ENCODE data around the gene FNIP2. TPM values are rescaled to one million over a fixed set of nuclear protein-coding genes. Genes with fewer than 3 reads are reported as not detected.
A peak's percentile ranks its signal among the peaks of the same experiment; 100 is the strongest.
"Not testable (repeated sequence)": the region's sequence is repeated elsewhere in the genome, so short reads cannot be mapped to it uniquely, and the experiment has no call there.

FNIP2 gene
- total and polyA plus RNA-seq, 11 donors, result 14.5 to 87.4 (median 40.9) TPM

DNA sequence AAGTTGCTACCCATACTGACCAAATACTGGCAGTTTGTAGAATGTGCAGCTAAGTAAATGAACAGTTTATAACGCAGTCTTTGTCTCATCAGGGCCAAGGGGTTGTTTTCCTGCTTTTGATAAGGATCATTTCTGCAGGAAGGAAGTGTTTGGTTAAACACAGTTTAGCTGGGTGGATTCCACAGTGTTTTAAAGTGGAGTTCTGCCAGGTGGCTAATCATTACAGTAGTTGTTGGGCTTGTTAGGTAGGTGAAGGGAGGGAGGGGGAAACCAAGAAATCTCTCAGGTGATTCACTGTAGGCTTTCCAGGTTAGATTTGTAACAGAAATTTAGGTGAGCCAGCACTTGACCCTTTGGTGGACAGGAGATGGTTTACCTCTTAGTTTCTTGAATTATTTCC lies 58.1 kb downstream of the FNIP2 start:
- H3K4me3 ChIP-seq, result no peak overlapping the region
- peaks cover 0 to 27% (median 10%) of the 10 kb centered on the region in 9 donors for H3K36me3 ChIP-seq
- intact Hi-C loops (cut with DNase I), result loop anchor here in 4 of 10 donors (5.0 to 10.0 kb wide), 2 partner anchors 52 to 55 kb away; no protein-coding TSS in a partner anchor
- H3K4me1 ChIP-seq, result peaks cover 2 to 62% (median 44%) of the 10 kb centered on the region in 12 donors
- TF ChIP-seq, protein P1, sequence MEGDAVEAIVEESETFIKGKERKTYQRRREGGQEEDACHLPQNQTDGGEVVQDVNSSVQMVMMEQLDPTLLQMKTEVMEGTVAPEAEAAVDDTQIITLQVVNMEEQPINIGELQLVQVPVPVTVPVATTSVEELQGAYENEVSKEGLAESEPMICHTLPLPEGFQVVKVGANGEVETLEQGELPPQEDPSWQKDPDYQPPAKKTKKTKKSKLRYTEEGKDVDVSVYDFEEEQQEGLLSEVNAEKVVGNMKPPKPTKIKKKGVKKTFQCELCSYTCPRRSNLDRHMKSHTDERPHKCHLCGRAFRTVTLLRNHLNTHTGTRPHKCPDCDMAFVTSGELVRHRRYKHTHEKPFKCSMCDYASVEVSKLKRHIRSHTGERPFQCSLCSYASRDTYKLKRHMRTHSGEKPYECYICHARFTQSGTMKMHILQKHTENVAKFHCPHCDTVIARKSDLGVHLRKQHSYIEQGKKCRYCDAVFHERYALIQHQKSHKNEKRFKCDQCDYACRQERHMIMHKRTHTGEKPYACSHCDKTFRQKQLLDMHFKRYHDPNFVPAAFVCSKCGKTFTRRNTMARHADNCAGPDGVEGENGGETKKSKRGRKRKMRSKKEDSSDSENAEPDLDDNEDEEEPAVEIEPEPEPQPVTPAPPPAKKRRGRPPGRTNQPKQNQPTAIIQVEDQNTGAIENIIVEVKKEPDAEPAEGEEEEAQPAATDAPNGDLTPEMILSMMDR (IDR thresholded peaks at IDR 0.05), result no peak
- no peak for TF ChIP-seq POLR2A (IDR thresholded peaks at IDR 0.05)
- H3K9me3 ChIP-seq, result no peaks in the 10 kb centered on the region
- H3K27ac ChIP-seq, result peak overlapping the region; percentile 4 to 80 (median 68)
- ATAC-seq, result peak in 2 of 4 donors; percentile 2 to 10
- WGBS, 4 donors, result 35 to 54% (median 45%) methylated on average over 1 of the region's 1 CpG
- DNase-seq, result no peak
- no peaks in the 10 kb centered on the region for H3K27me3 ChIP-seq

DNA sequence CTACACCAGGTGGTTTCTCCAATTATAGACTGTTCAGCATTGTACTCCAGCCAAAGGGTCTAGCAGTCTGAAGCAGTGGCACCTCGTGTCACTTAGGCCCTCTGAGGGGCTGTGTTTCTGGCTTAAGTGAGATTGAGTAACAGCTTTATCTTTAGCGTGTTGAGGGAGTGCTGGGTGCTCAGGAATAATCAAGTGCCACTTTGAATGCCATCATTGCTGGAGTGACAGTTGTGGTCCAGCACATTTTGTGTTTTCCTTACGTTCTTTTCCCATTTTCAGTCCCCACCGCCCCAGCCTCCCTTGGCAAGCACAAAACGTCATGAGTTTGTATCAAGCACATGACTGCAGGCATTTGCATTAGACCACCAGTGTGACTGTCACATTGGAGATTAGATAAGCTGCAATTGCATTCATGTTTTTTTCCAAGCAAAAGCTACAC lies 58.7 kb downstream of the FNIP2 start:
- intact Hi-C loops (cut with DNase I), result loop anchor here in 4 of 10 donors (5.0 to 10.0 kb wide), 2 partner anchors 53 to 55 kb away; no protein-coding TSS in a partner anchor
- WGBS, 4 donors, result 29 to 48% (median 40%) methylated on average over 5 of the region's 5 CpGs

DNA sequence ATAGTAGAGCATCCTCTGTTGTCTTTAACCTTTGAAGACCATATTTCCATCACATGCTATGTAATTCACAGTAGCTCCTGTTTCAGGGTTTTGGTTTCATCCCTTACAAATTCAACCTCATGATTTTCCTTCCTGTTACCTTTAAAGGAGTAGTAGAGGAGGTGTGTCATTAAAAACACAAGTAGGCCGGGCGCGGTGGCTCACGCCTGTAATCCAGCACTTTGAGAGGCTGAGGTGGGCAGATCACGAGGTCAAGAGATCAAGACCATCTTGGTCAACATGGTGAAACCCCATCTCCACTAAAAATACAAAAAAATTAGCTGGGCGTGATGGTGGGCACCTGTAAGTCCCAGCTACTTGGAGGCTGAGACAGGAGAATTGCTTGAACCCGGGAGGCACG lies 59.3 kb downstream of the FNIP2 start:
- intact Hi-C loops (cut with DNase I), result loop anchor here in 4 of 10 donors (5.0 to 10.0 kb wide), 2 partner anchors 53 to 56 kb away; no protein-coding TSS in a partner anchor
- peaks cover 2 to 55% (median 43%) of the 10 kb centered on the region in 12 donors for H3K4me1 ChIP-seq

More for the DNA sequence above, 58.7 kb downstream of the FNIP2 start:
- H3K4me1 ChIP-seq, result peaks cover 2 to 56% (median 44%) of the 10 kb centered on the region in 12 donors
- H3K36me3 ChIP-seq, result peaks cover 0 to 33% (median 17%) of the 10 kb centered on the region in 9 donors
- H3K4me3 ChIP-seq, result no peak overlapping the region
- peak overlapping the region; percentile 4 to 80 (median 68) for H3K27ac ChIP-seq
- no peaks in the 10 kb centered on the region for H3K27me3 ChIP-seq
- H3K9me3 ChIP-seq, result no peaks in the 10 kb centered on the region
- ATAC-seq (peak; percentile 24 to 88 (median 58)), DNase-seq (peak in 1 of 5 donors; percentile 49)
- TF ChIP-seq, protein P1 (IDR thresholded peaks at IDR 0.05), result no peak
- TF ChIP-seq POLR2A (IDR thresholded peaks at IDR 0.05), result no peak

DNA sequence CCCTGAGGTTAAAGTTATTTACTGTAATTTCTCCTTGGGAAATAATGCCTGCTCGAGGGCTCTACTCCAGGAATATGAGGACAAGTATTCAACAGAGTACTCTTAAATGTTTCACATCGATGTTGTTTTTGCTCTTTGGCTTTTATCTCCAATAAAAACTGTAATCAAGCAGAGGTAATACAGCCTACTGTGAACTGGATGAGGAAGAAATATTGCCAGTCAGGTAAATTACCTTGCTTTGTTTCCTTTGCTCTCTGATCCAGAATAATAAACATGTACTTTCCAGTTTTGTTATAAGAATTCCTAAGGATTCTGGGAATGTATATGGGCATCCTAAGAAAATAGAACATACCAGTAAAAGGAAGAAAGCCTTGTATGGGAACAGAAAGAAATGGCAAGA lies 60.4 kb downstream of the FNIP2 start:
- DNase-seq (no peak), ATAC-seq (no peak)
- Histone ChIP-seq H3K27me3 (no peaks in the 10 kb centered on the region), H3K27ac (no peak overlapping the region), H3K4me3 (no peak overlapping the region), H3K9me3 (no peaks in the 10 kb centered on the region), H3K4me1 (peaks cover 2 to 51% (median 35%) of the 10 kb centered on the region in 12 donors), H3K36me3 (peaks cover 0 to 48% (median 32%) of the 10 kb centered on the region in 9 donors)
- intact Hi-C loops (cut with DNase I), result loop anchor here in 4 of 10 donors (5.0 to 10.0 kb wide), 2 partner anchors 54 to 57 kb away; no protein-coding TSS in a partner anchor
- TF ChIP-seq, protein P1 (IDR thresholded peaks at IDR 0.05), result no peak
- no peak for TF ChIP-seq POLR2A (IDR thresholded peaks at IDR 0.05)
- WGBS, 4 donors, result 81 to 87% (median 85%) methylated on average over 2 of the region's 2 CpGs

More for the DNA sequence above, 59.3 kb downstream of the FNIP2 start:
- H3K27ac ChIP-seq, result peak overlapping the region in 7 of 12 donors; percentile 50 to 80 (median 76)
- H3K4me3 ChIP-seq, H3K27me3 ChIP-seq, H3K9me3 ChIP-seq, DNase-seq, ATAC-seq: not testable (repeated sequence)
- peaks cover 0 to 37% (median 21%) of the 10 kb centered on the region in 9 donors for H3K36me3 ChIP-seq
- 86 to 94% (median 90%) methylated on average over 8 of the region's 8 CpGs for WGBS, 4 donors

Data from heart left ventricle (tissue), 16 donors.